ENCODE data around the gene XPO5.

GRCh38 chr6:43472515-43472914, 103.3 kb downstream of the XPO5 start:
- TF ChIP-seq, protein P1, sequence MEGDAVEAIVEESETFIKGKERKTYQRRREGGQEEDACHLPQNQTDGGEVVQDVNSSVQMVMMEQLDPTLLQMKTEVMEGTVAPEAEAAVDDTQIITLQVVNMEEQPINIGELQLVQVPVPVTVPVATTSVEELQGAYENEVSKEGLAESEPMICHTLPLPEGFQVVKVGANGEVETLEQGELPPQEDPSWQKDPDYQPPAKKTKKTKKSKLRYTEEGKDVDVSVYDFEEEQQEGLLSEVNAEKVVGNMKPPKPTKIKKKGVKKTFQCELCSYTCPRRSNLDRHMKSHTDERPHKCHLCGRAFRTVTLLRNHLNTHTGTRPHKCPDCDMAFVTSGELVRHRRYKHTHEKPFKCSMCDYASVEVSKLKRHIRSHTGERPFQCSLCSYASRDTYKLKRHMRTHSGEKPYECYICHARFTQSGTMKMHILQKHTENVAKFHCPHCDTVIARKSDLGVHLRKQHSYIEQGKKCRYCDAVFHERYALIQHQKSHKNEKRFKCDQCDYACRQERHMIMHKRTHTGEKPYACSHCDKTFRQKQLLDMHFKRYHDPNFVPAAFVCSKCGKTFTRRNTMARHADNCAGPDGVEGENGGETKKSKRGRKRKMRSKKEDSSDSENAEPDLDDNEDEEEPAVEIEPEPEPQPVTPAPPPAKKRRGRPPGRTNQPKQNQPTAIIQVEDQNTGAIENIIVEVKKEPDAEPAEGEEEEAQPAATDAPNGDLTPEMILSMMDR (conservative IDR thresholded peaks at IDR 0.05; ENCODE audit: low read length) = no peak
- TF ChIP-seq EZH2phosphoT487 (IDR thresholded peaks at IDR 0.05; ENCODE audit: borderline replicate concordance, low read depth, low read length) = no peak

Measured in OCI-LY7 (cell line).